Epithelial cell of esophagus (primary cell): ENCODE data around the gene CHRD.
A peak's percentile ranks its signal among the peaks of the same experiment; 100 is the strongest.

Experiments
- DNase-seq: peaks from one replicate; pipeline ENCODE4 v3.0.0; 2010; ENCODE audit warnings: low read depth
- H3K4me3 ChIP-seq: 2 replicates; pipeline ENCODE4 v1.5.1; 2011; ENCODE audit warnings: mild to moderate bottlenecking, low read length, control low read depth
- TF ChIP-seq, protein P1 (sequence below): IDR thresholded peaks from 2 replicates; pipeline ENCODE4 v1.5.1; 2011; ENCODE audit warnings: low read depth, mild to moderate bottlenecking, low read length, control low read depth, inconsistent platforms; ENCODE audit not compliant: insufficient read depth; ENCODE audit errors: missing control alignments

Gene CHRD

DNA sequence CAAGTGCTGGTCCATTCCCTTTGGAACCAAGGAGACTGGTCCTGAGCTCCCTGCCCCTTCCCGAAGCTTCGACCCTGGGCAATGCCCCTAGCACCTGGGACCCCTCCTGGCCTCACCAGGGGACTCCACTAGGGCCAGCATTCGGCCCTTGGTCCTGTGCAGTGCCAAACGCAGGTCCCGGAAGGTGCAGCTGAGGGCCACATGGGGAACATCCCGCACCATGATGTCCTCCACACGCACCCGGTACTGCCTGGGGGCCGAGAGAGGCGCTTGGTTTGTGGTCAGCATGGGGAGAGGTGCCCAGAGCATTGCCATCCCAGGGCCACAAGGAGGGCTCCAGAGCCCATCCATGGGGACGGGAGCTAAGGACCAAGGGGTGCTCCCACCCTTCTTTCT, 26.3 kb upstream of the CHRD start:
- no peak for DNase-seq
- H3K4me3 ChIP-seq, result no peak overlapping the region
- TF ChIP-seq, protein P1, sequence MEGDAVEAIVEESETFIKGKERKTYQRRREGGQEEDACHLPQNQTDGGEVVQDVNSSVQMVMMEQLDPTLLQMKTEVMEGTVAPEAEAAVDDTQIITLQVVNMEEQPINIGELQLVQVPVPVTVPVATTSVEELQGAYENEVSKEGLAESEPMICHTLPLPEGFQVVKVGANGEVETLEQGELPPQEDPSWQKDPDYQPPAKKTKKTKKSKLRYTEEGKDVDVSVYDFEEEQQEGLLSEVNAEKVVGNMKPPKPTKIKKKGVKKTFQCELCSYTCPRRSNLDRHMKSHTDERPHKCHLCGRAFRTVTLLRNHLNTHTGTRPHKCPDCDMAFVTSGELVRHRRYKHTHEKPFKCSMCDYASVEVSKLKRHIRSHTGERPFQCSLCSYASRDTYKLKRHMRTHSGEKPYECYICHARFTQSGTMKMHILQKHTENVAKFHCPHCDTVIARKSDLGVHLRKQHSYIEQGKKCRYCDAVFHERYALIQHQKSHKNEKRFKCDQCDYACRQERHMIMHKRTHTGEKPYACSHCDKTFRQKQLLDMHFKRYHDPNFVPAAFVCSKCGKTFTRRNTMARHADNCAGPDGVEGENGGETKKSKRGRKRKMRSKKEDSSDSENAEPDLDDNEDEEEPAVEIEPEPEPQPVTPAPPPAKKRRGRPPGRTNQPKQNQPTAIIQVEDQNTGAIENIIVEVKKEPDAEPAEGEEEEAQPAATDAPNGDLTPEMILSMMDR, result no peak

DNA sequence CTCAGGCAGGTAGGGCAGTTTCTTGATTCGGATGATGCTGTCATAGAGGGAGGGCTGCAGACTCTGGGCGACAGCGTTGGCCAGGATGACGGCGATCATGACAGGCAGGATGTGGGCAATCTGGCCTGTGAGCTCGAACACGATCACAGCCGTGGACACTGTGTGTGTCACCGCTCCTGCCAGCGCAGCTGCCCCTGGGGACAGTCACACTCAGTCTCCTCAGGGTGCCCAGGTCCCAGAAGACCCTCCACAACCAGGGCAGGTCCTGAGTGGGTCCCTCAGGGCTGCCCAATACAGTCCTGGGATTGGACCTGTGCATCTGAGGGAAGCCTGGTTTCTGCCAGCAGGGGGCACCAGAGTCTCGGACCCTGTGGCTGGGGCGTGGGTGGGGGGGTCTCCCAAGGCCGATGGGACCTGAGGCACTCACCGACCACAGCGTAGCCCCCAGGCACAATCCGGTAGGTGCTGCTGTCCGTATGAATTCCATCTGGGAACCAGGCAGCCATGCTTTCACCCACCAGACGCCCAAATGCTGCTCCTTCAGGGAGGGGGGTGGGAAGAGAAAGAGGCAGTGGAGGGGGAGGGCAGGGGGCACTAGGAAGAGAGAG, 25.6 kb upstream of the CHRD start:
- no peak overlapping the region for H3K4me3 ChIP-seq
- TF ChIP-seq, protein P1, result peak; percentile 74
- DNase-seq, result peak; percentile 37

- H3K4me3 ChIP-seq, result no peak overlapping the region
- TF ChIP-seq, protein P1, result no peak
These were observed 25.1 kb upstream of the CHRD start for GRCh38 chr3:184354754-184355153.

GRCh38 chr3:184355261-184356040, 24.4 kb upstream of the CHRD start:
- TF ChIP-seq, protein P1, result no peak
- DNase-seq, result no peak
- no peak overlapping the region for H3K4me3 ChIP-seq

More at GRCh38 chr3:184354754-184355153, 25.1 kb upstream of the CHRD start:
- no peak for DNase-seq

- H3K4me3 ChIP-seq, result no peak overlapping the region
- TF ChIP-seq, protein P1, result no peak
- no peak for DNase-seq
These were observed 22.4 kb upstream of the CHRD start for GRCh38 chr3:184357248-184358123.

GRCh38 chr3:184358124-184358767, 21.6 kb upstream of the CHRD start:
- no peak overlapping the region for H3K4me3 ChIP-seq
- no peak for DNase-seq
- TF ChIP-seq, protein P1, result no peak
